GDM1 (cell line): ENCODE results near the gene SH3RF1.
"Not testable (repeated sequence)": the region's sequence is repeated elsewhere in the genome, so short reads cannot be mapped to it uniquely, and the experiment has no call there.

Source experiments
- DNase-seq: peaks from one replicate; lab custom pipeline; 2025; lab: John Stamatoyannopoulos, UW

The SH3RF1 gene

DNA sequence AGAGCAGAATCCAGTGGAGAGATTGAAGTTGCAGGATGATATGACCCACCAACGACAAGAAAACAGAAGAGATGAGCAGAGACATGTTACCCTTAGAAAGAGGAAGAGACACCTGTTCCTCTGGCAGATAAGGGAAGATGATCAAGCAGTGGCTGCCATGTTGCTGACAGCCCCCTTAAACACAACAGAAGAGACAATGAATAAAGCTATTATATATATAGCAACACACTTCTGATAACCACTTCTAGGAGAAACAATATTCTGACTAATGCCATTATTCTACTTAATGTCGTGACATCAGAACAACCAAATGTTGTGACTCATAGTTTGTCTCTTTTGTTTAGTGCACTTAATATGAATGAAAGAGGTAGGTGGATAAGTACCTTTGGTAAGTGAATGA is 44.9 kb downstream of the SH3RF1 start:
- DNase-seq: no peak

DNA sequence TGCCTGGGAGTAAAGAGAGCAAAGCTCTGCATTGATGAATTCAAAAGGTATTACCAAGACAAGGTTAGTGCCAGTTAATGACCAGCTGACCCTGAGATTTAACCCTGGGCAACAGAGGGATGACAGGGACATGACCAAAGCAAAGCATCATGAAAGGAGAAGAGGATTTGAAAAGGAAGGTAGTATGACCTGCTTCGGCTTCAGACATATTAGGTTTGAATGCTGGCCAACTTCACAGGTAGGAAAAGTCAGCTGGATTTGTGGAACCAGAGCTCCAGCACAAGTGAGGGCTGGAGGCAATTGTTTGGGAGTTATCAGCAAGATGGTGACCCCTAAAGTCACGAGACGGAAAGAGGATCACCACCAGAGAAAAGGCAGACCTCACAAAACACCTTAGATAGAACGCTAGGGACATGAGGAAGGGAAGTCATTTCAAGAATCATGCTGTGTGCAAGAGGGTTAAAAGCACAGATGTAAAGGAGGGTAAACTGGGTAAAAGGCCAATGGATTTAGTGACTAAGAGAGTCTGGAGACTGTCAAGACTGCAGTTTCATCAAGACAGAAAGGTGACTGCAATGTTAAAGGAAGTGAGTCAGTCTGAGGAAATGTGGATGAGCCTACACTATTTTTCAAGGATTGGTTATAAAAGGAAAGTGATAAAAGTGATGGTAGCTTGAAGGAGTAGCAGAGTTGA is 45.6 kb downstream of the SH3RF1 start:
- DNase-seq: no peak

- no peak for DNase-seq
These were observed 48.0 kb downstream of the SH3RF1 start for GRCh38 chr4:169222761-169223160.

- no peak for DNase-seq
These were observed 49.1 kb downstream of the SH3RF1 start for GRCh38 chr4:169221662-169222061.

DNA sequence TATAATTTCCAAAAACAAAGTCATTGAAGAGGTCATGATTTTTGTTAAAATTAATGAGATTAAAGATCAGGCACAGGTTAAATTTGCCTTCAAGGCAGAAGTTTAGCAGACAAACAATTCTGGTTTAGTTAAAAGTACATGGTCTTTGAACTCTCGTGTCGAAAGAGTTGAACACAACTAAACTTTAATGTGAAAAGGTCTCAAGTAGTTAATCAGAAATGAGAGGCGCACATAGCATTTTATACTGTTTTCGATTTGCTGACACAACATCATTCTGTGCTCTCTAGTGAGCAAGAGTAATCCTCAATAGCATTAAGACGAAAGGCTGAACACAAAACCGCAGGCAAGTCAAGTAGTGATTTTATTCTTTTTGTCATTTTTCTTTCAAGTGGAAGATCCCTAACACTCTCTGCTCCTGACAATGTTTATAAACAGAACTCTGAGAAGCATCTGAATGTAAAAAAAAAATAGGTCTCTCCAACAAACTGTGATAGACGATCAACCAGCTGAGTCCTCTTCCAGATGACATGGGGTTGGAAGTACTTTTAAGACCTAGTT is 49.8 kb downstream of the SH3RF1 start:
- no peak for DNase-seq

- no peak for DNase-seq
These were observed 50.3 kb downstream of the SH3RF1 start for GRCh38 chr4:169220447-169220846.

DNA sequence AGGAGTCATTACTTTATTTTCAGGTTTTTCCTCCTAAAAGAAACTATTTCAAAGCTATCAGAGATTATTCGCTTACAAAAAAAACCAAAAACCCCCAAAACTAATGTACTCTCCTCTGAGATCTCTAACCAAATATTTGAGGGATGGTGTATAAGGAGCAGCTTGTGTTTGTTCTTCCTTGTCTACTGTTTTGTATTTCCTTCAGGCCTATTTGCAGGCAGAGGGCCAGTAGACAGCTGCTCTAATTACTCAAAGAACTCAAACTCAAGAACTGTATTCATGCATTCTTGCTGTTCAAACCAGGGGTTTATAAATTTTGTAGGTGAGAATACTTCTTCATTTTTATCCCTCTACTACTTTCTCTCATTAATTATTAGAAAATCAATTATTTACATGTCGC is 51.3 kb downstream of the SH3RF1 start:
- DNase-seq: no peak

DNA sequence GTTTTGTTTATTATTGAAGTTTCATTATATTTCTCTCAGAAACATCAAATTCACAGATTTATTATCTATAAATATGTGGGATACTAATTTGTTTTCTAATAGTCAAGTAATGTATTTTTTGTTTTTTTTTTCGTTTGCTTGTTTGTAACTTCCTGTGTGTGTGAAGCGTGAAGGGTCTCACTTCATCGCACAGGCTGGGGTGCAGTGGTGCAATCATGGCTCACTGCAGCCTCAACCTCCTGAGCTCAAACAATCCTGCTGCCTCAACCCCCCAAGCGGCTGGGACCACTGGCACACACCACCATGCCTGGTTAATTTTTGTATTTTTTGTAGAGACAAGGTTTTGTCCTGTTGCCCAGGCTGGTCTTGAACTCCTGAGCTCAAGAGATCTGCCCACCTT is 55.1 kb downstream of the SH3RF1 start:
- no peak for DNase-seq

- no peak for DNase-seq
These were observed 57.8 kb downstream of the SH3RF1 start for GRCh38 chr4:169212981-169213380.

DNA sequence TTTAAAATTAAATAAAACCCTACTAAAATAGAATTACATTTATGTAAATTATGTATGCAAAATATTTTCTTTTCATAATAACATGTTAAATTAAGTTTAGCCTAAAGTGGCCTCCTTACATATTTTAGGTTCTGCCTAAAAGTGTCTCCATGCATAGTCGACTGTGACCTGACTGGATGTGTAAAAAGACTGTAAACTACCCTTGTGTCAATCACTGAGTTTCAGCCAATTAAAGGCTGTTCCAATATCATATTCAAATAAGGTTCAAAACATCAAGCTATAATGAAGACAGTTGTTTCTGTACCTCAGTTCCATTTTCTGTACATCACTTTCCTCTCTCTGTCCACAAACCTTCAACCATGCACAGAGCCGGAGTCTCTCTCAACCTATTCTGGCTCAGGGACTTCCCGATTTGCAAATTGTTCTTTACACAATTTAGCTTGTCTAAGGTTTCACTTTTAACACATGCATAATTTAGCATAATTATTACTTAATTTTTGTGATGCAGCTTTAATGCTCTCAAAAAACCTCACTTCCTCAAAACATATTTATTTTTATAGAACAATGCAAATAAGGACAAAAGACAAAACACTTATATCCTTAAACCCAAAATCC is 60.1 kb downstream of the SH3RF1 start:
- no peak for DNase-seq

GRCh38 chr4:169209388-169209883 is 61.3 kb downstream of the SH3RF1 start:
- DNase-seq: no peak

GRCh38 chr4:169208516-169208915 is 62.2 kb downstream of the SH3RF1 start:
- DNase-seq: no peak

DNA sequence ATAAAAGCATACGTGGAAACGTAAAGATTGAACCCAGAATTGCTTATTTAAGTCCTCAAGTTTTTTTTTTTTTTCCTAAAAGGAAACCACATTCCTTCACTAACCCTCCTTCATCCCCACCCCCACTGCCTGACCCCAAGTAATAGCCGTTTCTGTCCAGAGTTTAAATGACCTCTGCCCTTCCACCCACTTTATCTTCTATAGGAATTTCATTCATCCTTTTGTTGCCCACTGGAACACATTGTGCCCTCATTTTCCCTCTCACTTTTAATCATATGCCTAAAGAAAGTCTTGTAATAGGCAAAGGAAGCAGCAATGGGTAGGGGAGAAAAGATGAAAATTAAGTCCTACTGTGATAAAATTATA is 62.7 kb downstream of the SH3RF1 start:
- DNase-seq: no peak

- no peak for DNase-seq
These were observed 63.2 kb downstream of the SH3RF1 start for GRCh38 chr4:169207436-169208089.

DNA sequence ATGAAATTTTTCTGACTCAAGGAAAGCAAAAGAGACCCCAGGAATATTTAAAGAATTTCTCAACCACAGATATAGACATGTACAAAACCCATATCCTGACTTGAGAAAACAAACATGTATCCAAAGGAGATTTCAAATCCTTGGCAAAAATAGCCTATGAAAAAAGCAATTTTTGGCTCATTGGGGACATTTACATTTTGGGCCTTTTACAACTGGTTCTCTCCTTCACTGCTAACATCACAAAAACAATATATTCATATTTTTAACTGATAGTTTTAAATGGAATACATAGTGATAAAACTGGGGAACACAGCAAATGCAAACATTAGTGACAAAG is 65.0 kb downstream of the SH3RF1 start:
- DNase-seq: no peak

DNA sequence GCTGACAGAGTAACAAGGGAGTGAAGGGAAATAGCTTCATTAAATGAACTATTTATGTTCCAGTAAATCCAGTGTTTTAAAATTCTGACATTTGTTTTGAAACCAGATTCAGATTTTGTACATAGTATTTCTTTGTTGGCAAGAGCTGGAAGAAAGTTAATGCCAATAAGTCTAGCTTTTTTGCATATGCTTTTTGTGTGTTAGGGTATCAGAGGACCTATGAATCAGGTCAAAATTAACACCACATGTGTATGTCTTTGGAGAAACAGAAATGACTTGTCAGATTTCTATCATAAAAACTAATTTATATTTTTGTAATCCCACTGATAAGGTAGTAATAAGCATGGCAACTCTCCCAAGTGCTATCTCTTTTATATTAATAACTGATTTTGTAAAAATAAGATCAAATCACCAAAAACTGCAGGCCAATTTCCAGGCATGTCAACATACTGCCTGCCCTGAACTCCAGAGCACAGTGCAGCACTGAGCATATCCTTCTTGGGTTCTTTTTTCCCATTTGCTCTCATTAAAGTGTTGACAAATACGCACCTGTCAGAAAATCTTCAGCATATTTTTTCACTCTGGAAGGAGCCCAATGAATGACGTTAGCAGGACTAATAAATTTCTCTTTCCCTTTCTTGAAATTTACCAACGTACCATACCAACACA is 65.5 kb downstream of the SH3RF1 start:
- DNase-seq: no peak

DNA sequence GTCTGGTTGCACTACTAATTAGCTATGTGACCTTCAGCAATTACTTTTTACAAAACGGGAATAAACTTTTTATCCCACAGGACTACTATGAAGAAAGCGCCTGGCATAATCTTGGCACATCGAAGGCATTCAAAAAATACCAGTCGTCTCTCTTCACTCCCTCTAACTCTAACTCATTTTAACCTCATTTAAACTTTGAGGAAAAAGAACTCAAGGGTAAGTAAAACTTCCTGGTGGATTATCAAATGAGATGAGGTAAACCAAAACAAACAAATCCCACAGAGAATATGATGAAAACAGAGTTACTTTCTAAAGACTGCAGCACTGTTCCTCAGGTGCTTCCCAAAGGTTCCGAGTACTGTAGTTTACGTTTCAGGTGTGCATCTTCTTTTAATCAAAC is 66.9 kb downstream of the SH3RF1 start:
- no peak for DNase-seq

- not testable (repeated sequence) for DNase-seq
These were observed 67.5 kb downstream of the SH3RF1 start for GRCh38 chr4:169203278-169203677.

GRCh38 chr4:169202878-169203277 is 67.9 kb downstream of the SH3RF1 start:
- no peak for DNase-seq

DNA sequence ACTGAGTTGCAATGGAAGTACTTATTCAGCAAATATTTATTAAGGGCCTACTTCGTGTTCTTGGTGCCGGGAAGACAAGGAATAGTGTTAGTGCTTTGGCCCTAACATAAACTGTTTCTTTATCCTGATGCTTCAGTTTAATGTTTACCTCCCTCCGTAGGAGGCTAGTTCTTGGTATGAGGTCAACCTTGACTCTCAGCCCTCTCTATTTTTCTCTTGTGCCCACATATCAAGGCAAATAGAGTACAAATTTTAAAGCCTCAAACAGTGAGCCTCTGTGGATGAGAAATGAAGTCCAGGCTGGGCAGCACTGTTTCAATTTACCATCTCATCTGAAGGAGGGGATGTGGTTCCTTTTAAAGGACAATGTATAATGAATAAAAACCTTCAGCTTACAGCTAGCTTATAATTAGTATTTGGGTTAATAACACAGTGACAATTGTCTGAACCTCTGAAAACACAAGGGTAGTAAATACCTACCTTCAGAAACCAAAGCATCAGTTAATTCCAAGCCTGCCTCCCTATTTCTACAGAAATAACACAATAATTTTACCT is 68.5 kb downstream of the SH3RF1 start:
- DNase-seq: no peak

GRCh38 chr4:169201222-169202144 is 69.3 kb downstream of the SH3RF1 start:
- no peak for DNase-seq
